Right renal cortex interstitium (tissue), 3 donors: ENCODE measurements around the gene GALNT9. TPM values are rescaled to one million over a fixed set of nuclear protein-coding genes. Genes with fewer than 3 reads are reported as not detected.
A peak's percentile ranks its signal among the peaks of the same experiment; 100 is the strongest.
"Not testable (repeated sequence)": the region's sequence is repeated elsewhere in the genome, so short reads cannot be mapped to it uniquely, and the experiment has no call there.

Experiments used
- DNase-seq, 3 donors: peaks; one replicate each; pipeline ENCODE4 v3.0.0-alpha.2; 2013; ENCODE audit warnings: low read depth in 3 of 3, low spot score in 2 of 3
- polyA plus RNA-seq, 3 donors: library from polyadenylated mRNA; unstranded; fragments of 120-200 nt; gene quantifications; one replicate each; pipeline ENCODE4 v1.2.1, GENCODE V29; 2013; ENCODE audit not compliant: insufficient read length in 3 of 3

GALNT9 gene
- 1 to 10 TPM; 6.2 to 8.0 (median 7.1) TPM for polyA plus RNA-seq

GRCh38 chr12:132329036-132329719 is at the start of gene GALNT9:
GALNT9 (minus strand) TSS chr12:132329589; CDS start chr12:132329203, 386 bp downstream.
- no peak for DNase-seq

DNA sequence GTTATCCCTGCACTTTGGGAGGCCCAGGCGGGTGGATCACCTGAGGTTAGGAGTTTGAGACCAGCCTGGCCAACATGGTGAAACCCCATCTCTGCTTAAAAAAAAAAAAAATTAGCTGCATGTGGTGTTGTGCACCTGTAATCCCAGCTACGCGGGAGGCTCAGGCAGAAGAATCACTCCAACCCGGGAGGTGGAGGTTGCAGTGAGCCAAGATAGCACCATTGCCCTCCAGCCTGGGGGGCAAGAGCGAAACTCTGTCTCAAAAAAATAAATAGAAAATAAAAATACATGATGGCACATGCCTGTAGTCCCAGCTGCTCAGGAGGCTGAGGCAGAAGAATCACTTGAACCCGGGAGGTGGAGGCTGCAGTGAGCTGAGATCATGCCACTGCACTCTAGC is 49.7 kb upstream of the GALNT9 start:
- DNase-seq, result not testable (repeated sequence)

DNA sequence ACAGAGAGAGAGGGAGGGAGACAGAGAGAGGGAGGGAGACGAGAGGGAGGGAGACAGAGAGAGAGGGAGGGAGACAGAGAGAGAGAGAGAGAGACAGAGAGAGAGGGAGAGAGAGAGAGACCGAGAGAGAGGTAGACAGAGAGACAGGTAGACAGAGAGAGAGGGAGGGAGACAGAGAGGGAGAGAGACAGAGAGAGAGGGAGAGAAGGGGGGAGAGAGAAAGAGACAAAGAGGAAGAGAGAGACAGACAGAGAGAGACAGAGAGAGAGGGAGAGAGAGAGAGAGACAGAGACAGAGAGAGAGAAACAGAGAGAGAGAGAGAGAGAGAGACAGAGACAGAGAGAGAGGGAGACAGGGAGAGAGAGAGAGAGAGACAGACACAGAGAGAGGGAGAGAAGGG is 47.8 kb upstream of the GALNT9 start:
- DNase-seq, result no peak

- DNase-seq, result no peak
Observed at GRCh38 chr12:132376464-132376830, 47.1 kb upstream of the GALNT9 start.

GRCh38 chr12:132375747-132376463 is 46.5 kb upstream of the GALNT9 start:
- no peak for DNase-seq

- no peak for DNase-seq
Observed at GRCh38 chr12:132374612-132375445, 45.4 kb upstream of the GALNT9 start.

DNA sequence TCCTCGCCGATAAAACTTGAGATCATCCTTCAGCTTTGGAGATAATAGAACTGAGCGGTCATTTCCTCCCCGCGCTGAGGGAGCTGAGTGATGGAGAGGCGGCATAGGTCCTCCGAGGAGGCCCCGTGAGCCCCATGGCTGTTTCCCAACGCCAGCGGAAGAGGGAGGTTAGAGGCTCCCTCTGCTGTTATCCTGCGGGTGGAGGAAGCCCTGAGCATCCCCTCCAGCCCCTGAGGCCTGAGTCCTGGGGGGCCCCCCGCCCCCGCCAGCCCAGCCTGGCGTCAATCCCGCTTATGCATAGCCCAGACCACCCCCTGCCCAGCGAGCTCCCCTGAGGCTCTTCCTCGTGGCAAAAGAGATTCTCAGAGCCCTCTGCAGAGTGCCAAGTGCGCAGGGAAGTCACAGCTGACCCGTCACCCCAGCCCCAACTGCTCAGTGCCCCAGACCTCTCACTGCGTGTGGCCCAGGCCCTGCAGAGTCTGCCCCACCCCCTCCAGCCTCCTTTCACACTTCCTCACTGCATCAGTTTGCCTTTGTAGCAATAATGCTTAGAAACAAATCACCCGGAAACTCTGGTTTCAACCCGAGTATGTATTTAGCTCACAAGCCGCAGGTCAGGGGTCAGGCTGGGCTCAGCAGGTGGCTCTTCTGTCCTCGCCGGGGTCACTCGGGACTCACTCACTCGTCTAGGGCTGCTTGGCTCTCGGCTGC is 44.7 kb upstream of the GALNT9 start:
- no peak for DNase-seq

DNA sequence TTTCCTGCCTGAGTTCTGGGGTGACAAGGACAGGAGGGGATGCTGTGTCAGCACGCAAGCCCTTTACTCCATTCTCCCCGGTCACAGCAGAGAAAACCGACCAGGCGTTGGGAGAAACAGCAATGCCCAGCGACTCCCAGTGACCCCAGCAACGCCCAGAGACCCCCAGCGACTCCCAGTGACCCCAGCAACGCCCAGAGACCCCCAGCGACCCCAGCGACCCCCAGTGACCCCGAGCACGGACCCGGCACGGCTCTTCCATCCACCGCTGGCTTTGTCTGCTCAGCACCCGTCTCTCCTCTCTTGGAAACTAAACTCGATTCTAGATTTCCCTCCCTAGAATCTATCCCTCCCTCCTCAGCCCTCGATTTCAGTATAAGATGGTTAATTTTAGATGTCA is 38.5 kb upstream of the GALNT9 start:
- no peak for DNase-seq

DNA sequence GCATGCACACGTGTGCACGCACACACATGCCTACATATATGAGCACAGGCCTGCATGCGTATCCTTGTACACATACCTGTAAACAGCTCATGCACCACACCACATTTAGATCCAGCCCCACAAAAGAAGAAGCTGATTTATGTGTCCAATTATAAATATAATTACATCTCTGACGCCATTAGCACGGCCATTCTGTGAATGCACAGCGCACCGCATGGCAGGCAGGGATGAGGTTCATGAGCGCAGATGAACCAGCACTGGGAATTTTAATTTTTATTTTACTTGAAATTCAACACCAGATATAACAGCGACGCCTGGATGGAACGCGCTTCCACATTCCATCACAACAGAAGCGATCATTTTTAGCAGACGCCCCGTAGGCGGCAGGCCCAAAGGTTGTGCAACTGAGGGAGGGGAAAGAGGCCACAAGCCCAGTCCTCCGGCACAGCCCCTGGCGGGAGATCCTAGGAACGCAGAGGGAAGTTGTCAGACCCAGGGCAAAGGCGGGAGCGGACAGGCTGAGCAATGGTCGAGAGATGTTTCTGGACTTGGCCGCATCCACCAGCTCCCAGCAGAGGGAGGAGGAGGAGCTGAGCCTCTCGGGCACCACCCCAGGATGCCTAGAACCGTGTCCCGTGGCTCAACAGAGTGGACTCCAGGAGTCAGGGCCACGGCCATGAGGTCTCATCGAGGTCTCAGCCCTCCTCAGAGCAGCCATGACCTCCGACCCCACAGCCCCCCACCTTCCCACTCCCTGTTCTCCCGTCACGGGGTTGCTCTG is 37.9 kb upstream of the GALNT9 start:
- no peak for DNase-seq

- DNase-seq, result peak in 1 of 3 donors; percentile 79
Observed at GRCh38 chr12:132366341-132366861, 37.0 kb upstream of the GALNT9 start.

DNA sequence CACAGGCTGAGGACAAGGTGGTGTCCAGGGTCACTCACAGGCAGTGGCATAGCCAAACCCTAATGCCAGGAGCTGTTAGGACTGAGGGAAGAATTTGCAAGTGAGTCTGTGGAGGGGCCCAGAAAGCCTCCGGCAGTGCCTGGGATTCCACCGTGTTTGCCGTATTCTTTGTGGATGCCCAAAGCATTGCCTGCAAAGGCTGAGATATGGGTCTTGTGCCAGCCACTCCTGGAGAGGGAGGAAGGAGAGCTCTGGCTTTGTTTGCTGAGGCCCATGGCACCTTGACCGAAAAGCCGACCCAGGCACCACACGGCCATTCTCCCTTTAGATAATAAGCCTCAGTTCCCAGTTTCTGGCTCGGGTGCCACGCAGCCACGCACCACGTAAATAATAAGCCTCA is 35.8 kb upstream of the GALNT9 start:
- no peak for DNase-seq

- DNase-seq, result no peak
Observed at GRCh38 chr12:132364348-132364902, 35.0 kb upstream of the GALNT9 start.

DNA sequence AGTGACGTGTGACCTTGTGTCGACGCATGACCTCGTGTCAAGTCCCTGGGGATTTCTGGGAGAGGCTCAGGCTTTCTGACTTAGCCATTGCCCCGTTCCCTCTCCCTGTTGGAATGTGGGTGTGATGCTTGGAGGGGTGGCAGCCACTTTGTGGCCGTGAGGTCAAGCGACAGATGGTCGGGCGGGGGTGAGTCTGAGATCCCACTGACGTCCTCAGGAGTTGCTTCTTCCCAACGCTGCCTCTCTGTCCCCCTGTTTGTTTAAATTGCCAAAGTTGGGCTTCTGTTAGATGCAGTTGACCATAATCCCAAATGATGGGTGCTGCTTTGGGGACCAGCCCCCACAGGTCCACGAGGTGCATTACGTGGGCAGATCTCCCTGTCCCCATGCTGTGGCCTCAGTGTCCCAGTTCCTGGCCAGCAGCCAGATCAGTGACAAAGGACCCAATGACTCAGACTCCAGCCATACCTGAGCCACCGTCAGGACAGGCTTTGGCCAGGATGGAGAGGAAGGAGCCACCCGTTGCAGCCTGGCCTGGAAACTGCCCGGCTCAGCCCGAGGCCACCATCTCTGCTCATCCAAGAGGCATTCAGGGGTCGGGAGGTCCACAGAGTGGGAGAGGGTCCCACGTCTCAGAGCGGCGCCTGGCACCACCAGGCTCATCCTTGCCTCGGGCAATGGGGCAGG is 34.4 kb upstream of the GALNT9 start:
- no peak for DNase-seq

DNA sequence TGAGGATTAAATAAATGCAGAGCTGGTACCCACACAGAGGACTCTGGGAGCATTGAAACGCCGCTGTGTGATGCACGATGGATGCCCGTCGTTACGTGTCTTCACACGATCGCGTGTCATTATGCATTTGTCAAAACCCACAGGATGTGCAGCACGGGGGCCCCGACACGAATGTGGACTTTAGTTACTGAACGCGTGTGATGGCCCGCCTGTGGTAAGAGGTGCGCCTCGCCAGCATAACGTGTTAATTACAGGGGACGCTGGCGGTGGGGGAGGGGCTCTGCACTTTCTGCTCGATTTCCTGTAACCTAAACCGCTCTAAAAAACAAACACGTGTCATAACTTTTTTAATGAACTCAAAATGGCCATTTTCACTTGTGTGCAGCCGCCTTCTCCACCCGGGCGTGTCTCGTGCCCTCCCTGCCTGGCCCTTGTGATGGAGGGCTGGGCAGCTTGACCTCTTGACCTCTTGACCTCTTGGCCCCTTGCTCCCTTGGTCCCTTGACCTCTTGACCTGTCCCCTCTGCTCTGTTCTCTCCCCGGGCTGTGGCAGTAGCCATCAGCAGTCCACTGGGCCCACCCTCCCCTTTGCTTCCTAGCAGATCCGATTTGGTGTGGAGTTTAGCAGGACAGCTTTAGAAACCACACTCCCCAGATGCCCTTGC is 33.7 kb upstream of the GALNT9 start:
- DNase-seq, result no peak

GRCh38 chr12:132360906-132361777 is 31.8 kb upstream of the GALNT9 start:
- no peak for DNase-seq

DNA sequence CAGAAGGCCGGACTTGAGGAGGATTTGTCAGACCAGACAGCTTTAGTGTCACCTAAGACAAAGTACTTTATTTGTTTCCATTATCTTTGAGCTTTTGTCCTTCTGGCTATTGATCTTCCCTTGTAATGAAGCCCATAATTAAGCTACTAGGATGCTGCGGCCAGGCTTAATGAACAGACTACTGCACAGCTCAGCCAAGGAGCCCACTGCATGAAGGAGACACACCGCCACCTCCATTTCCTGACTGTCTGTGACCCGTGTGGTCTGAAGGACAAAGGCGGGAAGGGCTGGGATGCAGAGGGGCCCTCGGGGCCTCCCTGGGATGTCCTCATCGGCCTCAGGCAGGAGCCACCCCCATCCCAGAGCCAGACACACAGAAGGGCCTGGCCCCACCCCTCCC is 31.0 kb upstream of the GALNT9 start:
- no peak for DNase-seq

DNA sequence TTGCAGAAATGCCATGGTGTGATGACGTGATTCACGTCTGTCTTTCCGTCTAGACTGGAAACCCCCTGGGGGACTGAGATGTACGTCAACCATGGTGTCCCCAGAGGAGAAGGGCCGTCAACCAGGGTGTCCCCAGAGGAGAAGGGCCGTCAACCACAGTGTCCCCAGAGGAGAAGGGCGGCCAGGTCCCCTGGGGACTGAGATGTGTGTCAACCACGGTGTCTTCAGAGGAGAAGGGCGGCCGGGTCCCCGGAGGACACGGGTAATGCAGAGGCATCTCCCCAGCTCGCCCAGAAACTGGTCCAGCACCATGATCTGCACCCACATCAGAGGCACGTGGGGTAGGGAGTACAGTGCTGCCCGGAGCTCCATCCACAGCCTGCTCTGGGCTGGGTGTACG is 30.6 kb upstream of the GALNT9 start:
- DNase-seq, result no peak
